GM12878 (cell line): ENCODE data around the gene PFKM. TPM values are rescaled to one million over a fixed set of nuclear protein-coding genes. Genes with fewer than 3 reads are reported as not detected.

ENCODE experiments used
- ATAC-seq: fragments of 200-7000 bp; cut with Tn5 transposase; 3 replicates; pipeline ENCODE4 v1.9.1; 2020; ENCODE audit warnings: mild to moderate bottlenecking, moderate library complexity
- BruUV-seq: library from RNA; stranded (reverse); fragments of 400-500 nt; replicated peaks from 2 replicates; lab custom pipeline; 2021; lab: Mats Ljungman, UMichigan
- CTCF ChIA-PET: fragments of 300-600 bp; sonication (Branson Sonifier 250); formaldehyde crosslinking; extraction: SDS; loops from one replicate; lab custom pipeline; 2021; ENCODE audit warnings: inconsistent platforms; lab: Yijun Ruan, JAX
- POLR2A ChIA-PET: fragments of 350-600 bp; formaldehyde crosslinking; extraction: SDS; loops from one replicate; lab custom pipeline; 2021; ENCODE audit warnings: inconsistent platforms; lab: Charles Lee
- RAD21 ChIA-PET: fragments of 300-600 bp; sonication (Branson Sonifier 250); formaldehyde crosslinking; loops from one replicate; lab custom pipeline; 2023; ENCODE audit warnings: antibody characterized with exemption; ENCODE audit not compliant: unreplicated experiment; lab: Charles Lee
- SMC1A ChIA-PET: fragments of 300-600 bp; sonication (Branson Sonifier 250); formaldehyde crosslinking; loops from one replicate; lab custom pipeline; 2023; ENCODE audit not compliant: unreplicated experiment, uncharacterized antibody; lab: Charles Lee
- DNase-seq: peaks from one replicate; pipeline ENCODE4 v3.0.0-alpha.2; 2011; ENCODE audit warnings: low read depth, low spot score
- FAIRE-seq: peaks from 3 replicates; lab custom pipeline; 2011; peaks lifted over from hg19 to GRCh38; lab: Jason Lieb, UNC
- H2AFZ ChIP-seq: 2 replicates; pipeline ENCODE4 v1.6.0; 2011; ENCODE audit warnings: low read depth, low read length, control low read depth; ENCODE audit not compliant: control insufficient read depth
- H3K27ac ChIP-seq: 2 replicates; pipeline ENCODE4 v1.5.1; 2011; ENCODE audit warnings: control low read depth; ENCODE audit not compliant: control insufficient read depth, insufficient read depth
- H3K27me3 ChIP-seq, 2 experiments: replicated peaks in 1 of 2; 2 replicates each; pipeline versions ENCODE4 v1.6.0 to v1.6.1; 2011; ENCODE audit warnings: low read length in 1 of 2; ENCODE audit not compliant: control insufficient read depth in 2 of 2, insufficient read depth in 2 of 2
- H3K36me3 ChIP-seq, 2 experiments: 2 replicates each; pipeline ENCODE4 v1.5.1; 2011; ENCODE audit warnings: low read length in 1 of 2; ENCODE audit not compliant: control insufficient read depth in 2 of 2, insufficient read depth in 2 of 2
- H3K4me1 ChIP-seq: 2 replicates; pipeline ENCODE4 v1.6.1; 2011; ENCODE audit warnings: mild to moderate bottlenecking, low read length, moderate library complexity, mixed read lengths; ENCODE audit not compliant: control insufficient read depth, insufficient read depth
- H3K4me2 ChIP-seq: 2 replicates; pipeline ENCODE4 v1.6.0; 2011; ENCODE audit warnings: control low read depth; ENCODE audit not compliant: control insufficient read depth, insufficient read depth
- H3K4me3 ChIP-seq: fragments of 200-600 bp; sonication (generic); 2 replicates; pipeline ENCODE4 v1.5.1; 2016
- H3K79me2 ChIP-seq: 2 replicates; pipeline ENCODE4 v1.6.0; 2011; ENCODE audit warnings: low read length; ENCODE audit not compliant: control insufficient read depth, insufficient read depth
- H3K9ac ChIP-seq: 2 replicates; pipeline ENCODE4 v1.8.0; 2011; ENCODE audit warnings: low read length, control low read depth, mixed read lengths; ENCODE audit not compliant: control insufficient read depth, insufficient read depth
- H3K9me3 ChIP-seq: replicated peaks from 3 replicates; pipeline ENCODE4 v1.5.1; 2011; ENCODE audit warnings: mild to moderate bottlenecking, low read length; ENCODE audit not compliant: control insufficient read depth, insufficient read depth
- H4K20me1 ChIP-seq: 2 replicates; pipeline ENCODE4 v1.6.0; 2011; ENCODE audit not compliant: control insufficient read depth, insufficient read depth
- BRCA1 ChIP-seq: IDR thresholded peaks from 2 replicates; pipeline ENCODE4 v1.6.1; 2011; ENCODE audit warnings: low read depth, low read length, improper control_type of control experiment
- CHD2 ChIP-seq: IDR thresholded peaks from 2 replicates; pipeline ENCODE4 v1.6.1; 2011; ENCODE audit warnings: low read depth, low read length, improper control_type of control experiment, borderline replicate concordance
- ELK1 ChIP-seq: IDR thresholded peaks from 2 replicates; pipeline ENCODE4 v1.6.1; 2012; ENCODE audit warnings: low read depth, low read length, improper control_type of control experiment
- EZH2 ChIP-seq: IDR thresholded peaks from 2 replicates; pipeline ENCODE4 v1.6.1; 2012; ENCODE audit warnings: low read depth, mild to moderate bottlenecking, control low read depth, inconsistent platforms, low read length, borderline replicate concordance; ENCODE audit not compliant: control insufficient read depth
- FOXM1 ChIP-seq: IDR thresholded peaks from 2 replicates; pipeline ENCODE4 v1.6.1; 2012; ENCODE audit warnings: low read depth, mild to moderate bottlenecking, inconsistent platforms, low read length, moderate library complexity
- HDAC6 ChIP-seq: fragments of 200-600 bp; sonication (generic); IDR thresholded peaks from one replicate; pipeline ENCODE4 v1.8.0; 2017; ENCODE audit warnings: antibody characterized with exemption; ENCODE audit not compliant: unreplicated experiment
- HSF1 ChIP-seq: fragments of 150-350 bp; IDR thresholded peaks from 2 replicates; pipeline ENCODE4 v1.6.1; 2014; ENCODE audit warnings: mild to moderate bottlenecking, low read depth, low read length
- NKRF ChIP-seq: fragments of 450-650 bp; conservative IDR thresholded peaks from 2 replicates; pipeline ENCODE4 v1.6.1; 2017; ENCODE audit warnings: mild to moderate bottlenecking, moderate library complexity
- POLR2A ChIP-seq: IDR thresholded peaks from 2 replicates; pipeline ENCODE4 v1.6.1; 2011; ENCODE audit warnings: low read depth, mild to moderate bottlenecking, low read length
- TAF1 ChIP-seq: IDR thresholded peaks from 2 replicates; pipeline ENCODE4 v1.6.1; 2011; ENCODE audit warnings: mild to moderate bottlenecking, low read depth, low read length, borderline replicate concordance
- WGBS: methylation state at CpG from one replicate; pipeline ENCODE4 v1.1.6; 2016; ENCODE audit warnings: low lambda C conversion rate; ENCODE audit not compliant: insufficient replicate concordance, insufficient coverage; ENCODE audit errors: missing lambda C conversion rate; 5-methylcytosine and 5-hydroxymethylcytosine counted together
- in situ Hi-C: fragments of 300-500 bp; cut with MboI; formaldehyde crosslinking; loops from 9 replicates; pipeline ENCODE4 v1.14.3; 2018; ENCODE audit warnings: mixed read lengths
- intact Hi-C: fragments of 100-400 bp; cut with micrococcal nuclease; formaldehyde crosslinking; loops from one replicate; pipeline ENCODE4 v1.14.2; 2022; ENCODE audit not compliant: unreplicated experiment
- polyA plus RNA-seq, 11 experiments: library from polyadenylated mRNA; depleted of rRNA in 4 of 11; unstranded in 6 of 11; stranded (reverse) in 5 of 11; fragments of >200 nt; fragmentation: Nextera tagmentation in 4 of 11; fragmentation: Illumina TruSeq in 1 of 11; extraction: Ambion mirVana in 4 of 11; extraction: Trizol in 1 of 11; gene quantifications; 1 replicate in 1 of 11; 2 replicates in 10 of 11; pipeline versions ENCODE4 v1.2.1 to v1.2.3, GENCODE V29; 2011 to 2016; ENCODE audit warnings: inconsistent platforms in 2 of 11, missing spikeins in 2 of 11, low read depth in 1 of 11
- total RNA-seq, 4 experiments: library from RNA; depleted of rRNA in 3 of 4; stranded (reverse); fragments of >200 nt in 3 of 4; fragmentation: Illumina TruSeq in 1 of 4; extraction: Trizol in 1 of 4; gene quantifications; 2 replicates each; pipeline versions ENCODE4 v1.2.1 to v1.2.3, GENCODE V29; 2013 to 2021
- TF ChIP-seq, protein P1 (sequence below): fragments of 450-650 bp; IDR thresholded peaks from 2 replicates; pipeline ENCODE4 v1.6.1; 2014; ENCODE audit warnings: mild to moderate bottlenecking

The PFKM gene
- total and polyA plus RNA-seq, 10 of the 15 experiments (the other 5 are each of a cell fraction or from before 2014, with no cell fraction given) = 27.6 to 80.0 (median 55.8) TPM

GRCh38 chr12:48077111-48077510 lies 42.1 kb upstream of the PFKM start:
- TF ChIP-seq HSF1 = no peak
- TF ChIP-seq, all 136 proteins: peak for 0
- Histone ChIP-seq H3K79me2 (no peaks in the 10 kb centered on the region), H3K9ac (no peak overlapping the region), H3K4me1 (no peaks in the 10 kb centered on the region), H4K20me1 (no peaks in the 10 kb centered on the region), H3K27me3 (no peaks in the 10 kb centered on the region; a peak in 1 of 4 replicates), H3K9me3 (no peaks in the 10 kb centered on the region), H3K4me3 (no peak overlapping the region), H3K27ac (no peak overlapping the region), H3K36me3 (peaks cover 2 to 25% of the 10 kb centered on the region in 2 experiments), H2AFZ (no peak overlapping the region), H3K4me2 (no peak overlapping the region)
- intact Hi-C loops (no loop called here), in situ Hi-C loops (no loop called here)
- POLR2A ChIA-PET = no interaction called here
- TSS peak; percentile 39 for BruUV-seq
- CTCF ChIA-PET = interaction anchor here (1.0 kb wide), 1 partner anchor 15 kb away, joined by 4 read pairs; no protein-coding TSS in a partner anchor
- peak; percentile 27 for FAIRE-seq
- WGBS = 78% methylated on average over 2 of the region's 2 CpGs
- SMC1A ChIA-PET = interaction anchor here (0.9 to 2.1 kb wide), 5 partner anchors 10 to 89 kb away, joined by 3 to 10 read pairs (median 3); no protein-coding TSS in a partner anchor
- DNase-seq = no peak
- RAD21 ChIA-PET = no interaction called here
- ATAC-seq = no peak

DNA sequence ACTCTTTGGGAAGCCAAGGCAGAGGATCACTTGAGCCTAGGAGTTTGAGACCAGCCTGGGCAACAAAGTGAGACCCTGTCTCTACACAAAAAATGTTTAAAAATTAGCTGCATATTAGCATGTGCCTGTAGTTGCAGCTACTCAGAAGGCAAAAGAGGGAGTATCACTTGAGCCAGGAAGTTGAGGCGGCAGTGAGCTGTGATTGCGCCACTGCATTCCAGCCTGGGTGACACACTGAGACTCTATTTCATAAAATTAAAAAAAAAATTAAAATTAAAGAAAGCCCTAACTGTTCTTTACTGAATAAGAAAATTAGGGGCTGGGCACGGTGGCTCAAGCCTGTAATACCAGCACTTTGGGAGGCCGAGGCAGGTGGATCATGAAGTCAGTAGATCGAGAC lies 40.3 kb upstream of the PFKM start:
- H3K4me1 ChIP-seq = no peaks in the 10 kb centered on the region
- 98% methylated on average over 5 of the region's 5 CpGs for WGBS
- no peaks in the 10 kb centered on the region for H3K79me2 ChIP-seq
- no peak overlapping the region for H2AFZ ChIP-seq
- BruUV-seq = no TSS peak
- no peaks in the 10 kb centered on the region for H3K9me3 ChIP-seq
- no peaks in the 10 kb centered on the region; a peak in 1 of 4 replicates for H3K27me3 ChIP-seq
- POLR2A ChIA-PET = interaction anchor here (1.5 kb wide), 1 partner anchor 10 kb away, joined by 3 read pairs; no protein-coding TSS in a partner anchor
- H4K20me1 ChIP-seq = no peaks in the 10 kb centered on the region
- in situ Hi-C loops (no loop called here), intact Hi-C loops (no loop called here)
- H3K27ac ChIP-seq = no peak overlapping the region
- RAD21 ChIA-PET = no interaction called here
- no peak overlapping the region for H3K4me2 ChIP-seq
- peaks cover 2 to 26% of the 10 kb centered on the region in 2 experiments for H3K36me3 ChIP-seq
- no peak for ATAC-seq
- no peak for DNase-seq
- H3K4me3 ChIP-seq = no peak overlapping the region
- FAIRE-seq = no peak
- SMC1A ChIA-PET = interaction anchor here (1.2 kb wide), 1 partner anchor 29 kb away, joined by 3 read pairs; no protein-coding TSS in a partner anchor
- CTCF ChIA-PET = interaction anchor here (1.5 kb wide), 1 partner anchor 87 kb away, joined by 3 read pairs; no protein-coding TSS in a partner anchor
- no peak overlapping the region for H3K9ac ChIP-seq
- TF ChIP-seq EZH2 (no peak), HDAC6 (no peak), POLR2A (no peak), FOXM1 (no peak), ELK1 (no peak), CHD2 (no peak), TAF1 (no peak), BRCA1 (no peak), NKRF (no peak)
- TF ChIP-seq, protein P1, sequence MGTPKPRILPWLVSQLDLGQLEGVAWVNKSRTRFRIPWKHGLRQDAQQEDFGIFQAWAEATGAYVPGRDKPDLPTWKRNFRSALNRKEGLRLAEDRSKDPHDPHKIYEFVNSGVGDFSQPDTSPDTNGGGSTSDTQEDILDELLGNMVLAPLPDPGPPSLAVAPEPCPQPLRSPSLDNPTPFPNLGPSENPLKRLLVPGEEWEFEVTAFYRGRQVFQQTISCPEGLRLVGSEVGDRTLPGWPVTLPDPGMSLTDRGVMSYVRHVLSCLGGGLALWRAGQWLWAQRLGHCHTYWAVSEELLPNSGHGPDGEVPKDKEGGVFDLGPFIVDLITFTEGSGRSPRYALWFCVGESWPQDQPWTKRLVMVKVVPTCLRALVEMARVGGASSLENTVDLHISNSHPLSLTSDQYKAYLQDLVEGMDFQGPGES = no peak
